Activated B cell treated with CpG ODN at 0.5 μM for 24 hours (primary cell): ENCODE results near the gene CRADD. TPM values are rescaled to one million over a fixed set of nuclear protein-coding genes. Genes with fewer than 3 reads are reported as not detected.

Experiments used
- ATAC-seq: fragments of 200-7000 bp; cut with Tn5 transposase; one replicate; pipeline ENCODE4 v1.10.0; 2021; ENCODE audit warnings: low read depth, mild to moderate bottlenecking, moderate library complexity
- CTCF ChIA-PET: fragments of 350-600 bp; sonication (Branson Sonifier 250); formaldehyde crosslinking; loops from one replicate; lab custom pipeline; 2021; ENCODE audit warnings: antibody characterized with exemption; lab: Charles Lee
- POLR2A ChIA-PET: fragments of 350-600 bp; sonication (Branson Sonifier 250); formaldehyde crosslinking; loops from one replicate; lab custom pipeline; 2021; ENCODE audit warnings: antibody characterized with exemption; lab: Charles Lee
- DNase-seq: peaks from one replicate; pipeline ENCODE4 v3.0.0; 2022
- H3K27ac Mint-ChIP-seq: one replicate; pipeline ENCODE4 v1.8.0; 2020; ENCODE audit warnings: mixed read lengths
- H3K27me3 Mint-ChIP-seq: one replicate; pipeline ENCODE4 v1.8.0; 2021; ENCODE audit warnings: mixed read lengths
- H3K36me3 Mint-ChIP-seq: one replicate; pipeline ENCODE4 v1.8.0; 2021; ENCODE audit warnings: low read depth, mixed read lengths
- H3K4me1 Mint-ChIP-seq: one replicate; pipeline ENCODE4 v1.8.0; 2021; ENCODE audit warnings: mixed read lengths
- H3K4me3 Mint-ChIP-seq: one replicate; pipeline ENCODE4 v1.8.0; 2020; ENCODE audit warnings: mild to moderate bottlenecking, mixed read lengths
- H3K9me3 Mint-ChIP-seq: one replicate; pipeline ENCODE4 v1.8.0; 2020; ENCODE audit warnings: mixed read lengths
- intact Hi-C: fragments of 100-400 bp; cut with micrococcal nuclease; formaldehyde crosslinking; loops from one replicate; pipeline ENCODE4 v1.15.1; 2024
- total RNA-seq: library from RNA; stranded (reverse); gene quantifications from 2 replicates; pipeline ENCODE4 v1.2.3, GENCODE V29; 2022
- TF ChIP-seq, protein P1 (sequence below): fragments of 200-600 bp; IDR thresholded peaks from one replicate; pipeline ENCODE4 v1.8.0; 2022; ENCODE audit warnings: antibody characterized with exemption, mild to moderate bottlenecking

The CRADD gene
- total RNA-seq, 1 donor from 2014 or later, result 15.3 TPM

DNA sequence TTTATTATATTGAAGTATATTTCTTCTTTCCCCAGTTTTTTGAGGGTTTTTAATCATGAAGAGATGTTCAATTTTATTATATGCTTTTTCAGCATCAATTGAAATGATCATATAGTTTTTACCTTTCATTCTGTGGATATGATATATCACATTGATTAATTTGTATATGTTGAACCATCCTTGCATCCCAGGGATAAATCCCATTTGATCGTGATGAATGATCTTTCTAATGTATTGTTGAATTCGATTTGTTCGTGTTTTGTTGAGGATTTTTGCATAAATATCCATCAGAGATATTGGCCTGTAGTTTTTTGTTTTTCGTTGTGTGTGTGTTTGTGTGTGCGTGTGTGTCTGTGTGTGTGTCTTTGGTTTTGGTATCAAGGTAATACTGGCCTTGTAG, 196.4 kb downstream of the CRADD start:
- POLR2A ChIA-PET, result no interaction called here
- TF ChIP-seq, protein P1, sequence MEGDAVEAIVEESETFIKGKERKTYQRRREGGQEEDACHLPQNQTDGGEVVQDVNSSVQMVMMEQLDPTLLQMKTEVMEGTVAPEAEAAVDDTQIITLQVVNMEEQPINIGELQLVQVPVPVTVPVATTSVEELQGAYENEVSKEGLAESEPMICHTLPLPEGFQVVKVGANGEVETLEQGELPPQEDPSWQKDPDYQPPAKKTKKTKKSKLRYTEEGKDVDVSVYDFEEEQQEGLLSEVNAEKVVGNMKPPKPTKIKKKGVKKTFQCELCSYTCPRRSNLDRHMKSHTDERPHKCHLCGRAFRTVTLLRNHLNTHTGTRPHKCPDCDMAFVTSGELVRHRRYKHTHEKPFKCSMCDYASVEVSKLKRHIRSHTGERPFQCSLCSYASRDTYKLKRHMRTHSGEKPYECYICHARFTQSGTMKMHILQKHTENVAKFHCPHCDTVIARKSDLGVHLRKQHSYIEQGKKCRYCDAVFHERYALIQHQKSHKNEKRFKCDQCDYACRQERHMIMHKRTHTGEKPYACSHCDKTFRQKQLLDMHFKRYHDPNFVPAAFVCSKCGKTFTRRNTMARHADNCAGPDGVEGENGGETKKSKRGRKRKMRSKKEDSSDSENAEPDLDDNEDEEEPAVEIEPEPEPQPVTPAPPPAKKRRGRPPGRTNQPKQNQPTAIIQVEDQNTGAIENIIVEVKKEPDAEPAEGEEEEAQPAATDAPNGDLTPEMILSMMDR, result no peak
- H3K9me3 Mint-ChIP-seq, result peaks cover 54% of the 10 kb centered on the region
- ATAC-seq, result no peak
- intact Hi-C loops, result no loop called here
- CTCF ChIA-PET, result no interaction called here
- H3K4me3 Mint-ChIP-seq, result no peak overlapping the region
- H3K36me3 Mint-ChIP-seq, result peaks cover 29% of the 10 kb centered on the region
- no peak for DNase-seq
- H3K27me3 Mint-ChIP-seq, result no peaks in the 10 kb centered on the region
- H3K4me1 Mint-ChIP-seq, result no peaks in the 10 kb centered on the region
- H3K27ac Mint-ChIP-seq, result no peak overlapping the region

DNA sequence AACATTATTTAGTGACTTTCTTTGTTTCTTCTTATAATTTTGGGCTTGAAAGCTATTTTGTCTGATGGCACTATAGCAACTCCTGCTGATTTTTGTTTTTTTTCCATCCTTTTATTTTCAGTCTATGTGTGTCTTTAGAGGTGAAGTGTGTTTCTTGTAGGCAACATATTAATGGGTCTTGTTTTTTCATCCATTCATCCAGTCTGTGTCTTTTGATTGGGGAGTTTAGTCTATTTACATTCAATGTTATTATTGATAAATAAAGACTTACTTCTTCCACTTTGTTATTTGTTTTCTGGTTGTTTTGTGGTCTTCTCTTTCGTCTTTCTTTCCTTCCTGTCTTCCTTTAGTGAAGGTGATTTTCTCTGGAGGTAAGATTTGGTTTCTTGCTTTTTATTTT, 198.0 kb downstream of the CRADD start:
- H3K9me3 Mint-ChIP-seq, result peaks cover 46% of the 10 kb centered on the region
- no peak overlapping the region for H3K27ac Mint-ChIP-seq
- H3K4me1 Mint-ChIP-seq, result no peaks in the 10 kb centered on the region
- ChIA-PET POLR2A (no interaction called here), CTCF (no interaction called here)
- no peak for DNase-seq
- intact Hi-C loops, result no loop called here
- ATAC-seq, result no peak
- TF ChIP-seq, protein P1, result no peak
- H3K4me3 Mint-ChIP-seq, result no peak overlapping the region
- H3K36me3 Mint-ChIP-seq, result peaks cover 21% of the 10 kb centered on the region
- no peaks in the 10 kb centered on the region for H3K27me3 Mint-ChIP-seq

DNA sequence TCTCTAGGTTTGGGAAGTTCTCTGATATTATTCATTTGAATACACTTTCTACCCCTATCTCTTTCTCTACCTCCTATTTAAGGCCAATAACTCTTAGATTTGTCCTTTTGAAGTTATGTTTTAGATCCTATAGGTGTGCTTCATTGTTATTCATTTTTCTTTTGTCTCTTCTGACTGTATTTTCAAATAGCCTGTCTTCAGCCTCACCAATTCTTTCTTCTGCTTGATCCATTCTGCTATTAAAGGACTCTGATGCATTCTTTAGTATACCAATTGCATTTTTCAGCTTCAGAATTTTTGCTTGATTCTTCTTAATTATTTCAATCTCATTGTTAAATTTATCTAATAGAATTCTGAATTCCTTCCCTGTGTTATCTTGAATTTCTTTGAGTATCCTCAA, 199.2 kb downstream of the CRADD start:
- TF ChIP-seq, protein P1, result no peak
- ChIA-PET POLR2A (no interaction called here), CTCF (no interaction called here)
- peaks cover 45% of the 10 kb centered on the region for H3K9me3 Mint-ChIP-seq
- intact Hi-C loops, result no loop called here
- DNase-seq (no peak), ATAC-seq (no peak)
- no peak overlapping the region for H3K4me3 Mint-ChIP-seq
- no peaks in the 10 kb centered on the region for H3K27me3 Mint-ChIP-seq
- H3K27ac Mint-ChIP-seq, result no peak overlapping the region
- peaks cover 21% of the 10 kb centered on the region for H3K36me3 Mint-ChIP-seq
- no peaks in the 10 kb centered on the region for H3K4me1 Mint-ChIP-seq

DNA sequence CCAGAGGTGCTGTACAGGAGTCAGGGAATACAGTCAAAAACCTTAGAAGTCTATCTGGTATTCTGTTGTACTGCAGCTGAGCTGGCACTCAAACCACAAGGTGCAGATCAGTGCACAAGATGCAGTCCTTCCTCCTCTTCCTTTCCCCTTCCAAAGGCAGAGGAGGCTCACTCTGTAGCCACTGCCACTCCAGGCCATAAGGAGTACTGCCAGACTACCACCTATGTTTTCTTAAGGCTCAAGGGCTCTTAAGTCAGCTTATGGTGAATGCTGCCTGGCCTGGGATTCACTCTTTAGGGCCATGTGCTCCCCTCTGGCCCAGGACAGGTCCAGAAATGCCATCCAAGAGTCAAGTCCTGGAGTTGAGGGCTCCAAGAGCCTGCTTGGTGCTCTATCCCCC, 200.3 kb downstream of the CRADD start:
- Mint-ChIP-seq H3K27ac (no peak overlapping the region), H3K9me3 (peaks cover 37% of the 10 kb centered on the region), H3K4me1 (no peaks in the 10 kb centered on the region), H3K36me3 (peaks cover 19% of the 10 kb centered on the region), H3K27me3 (no peaks in the 10 kb centered on the region), H3K4me3 (no peak overlapping the region)
- POLR2A ChIA-PET, result no interaction called here
- TF ChIP-seq, protein P1, result no peak
- ATAC-seq (no peak), DNase-seq (no peak)
- intact Hi-C loops, result no loop called here
- CTCF ChIA-PET, result no interaction called here

DNA sequence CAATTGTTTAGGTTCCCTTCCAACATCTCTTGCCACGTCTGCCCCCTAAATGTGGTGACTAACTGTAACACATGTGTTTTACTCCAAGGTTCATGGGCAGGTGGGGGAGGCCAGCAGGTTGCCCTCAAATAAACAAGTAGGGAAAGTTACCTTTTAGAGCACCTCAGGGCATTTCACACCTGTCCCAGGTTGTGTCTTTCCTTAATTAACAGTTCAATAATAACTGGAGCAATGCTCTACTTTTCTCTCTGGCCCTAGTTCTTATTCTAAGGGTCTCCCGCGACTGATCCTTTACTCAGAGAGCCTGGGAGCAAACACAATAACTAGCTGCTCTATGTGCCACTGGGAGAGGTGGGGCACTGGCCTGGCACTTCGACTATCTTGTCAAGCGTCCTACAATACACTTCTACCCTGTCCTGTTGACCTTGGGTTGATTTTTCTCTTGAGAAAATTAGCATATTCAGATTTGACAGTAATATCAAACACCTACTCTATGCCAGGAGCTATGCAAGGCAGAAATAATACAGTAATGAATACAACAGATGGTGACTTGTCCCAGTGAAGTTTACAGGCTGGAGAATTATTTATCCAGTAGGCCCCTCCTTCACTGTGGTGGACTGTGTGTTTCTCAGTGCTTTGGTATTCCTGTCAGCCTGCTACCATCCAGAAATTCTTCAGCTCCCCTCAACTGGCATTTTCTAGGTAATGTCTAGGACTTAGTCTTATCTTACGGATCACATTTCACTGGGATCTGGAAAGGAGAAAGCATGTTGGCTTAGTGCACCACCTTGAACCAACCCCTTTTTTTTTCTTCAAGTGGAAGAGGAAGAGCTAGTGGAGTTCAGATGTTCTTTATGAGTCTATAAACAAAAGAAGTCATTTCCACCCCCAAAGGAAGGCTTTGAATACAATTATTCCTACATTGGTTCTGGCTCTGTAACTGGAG, 202.6 kb downstream of the CRADD start:
- Mint-ChIP-seq H3K4me3 (no peak overlapping the region), H3K27ac (no peak overlapping the region), H3K27me3 (no peaks in the 10 kb centered on the region), H3K9me3 (peaks cover 21% of the 10 kb centered on the region), H3K36me3 (peaks cover 14% of the 10 kb centered on the region), H3K4me1 (no peaks in the 10 kb centered on the region)
- TF ChIP-seq, protein P1, result no peak
- intact Hi-C loops, result no loop called here
- DNase-seq (no peak), ATAC-seq (no peak)
- CTCF ChIA-PET, result no interaction called here
- POLR2A ChIA-PET, result no interaction called here
